ENCODE measurements around the gene MEPE.
"Not testable (repeated sequence)": the region's sequence is repeated elsewhere in the genome, so short reads cannot be mapped to it uniquely, and the experiment has no call there.

Gene MEPE

GRCh38 chr4:87884976-87885549, 52.3 kb downstream of the MEPE start:
- DNase-seq = no peak

GRCh38 chr4:87886083-87886482, 53.3 kb downstream of the MEPE start:
- DNase-seq = no peak

- DNase-seq = not testable (repeated sequence)
Observed at GRCh38 chr4:87890753-87891152, 58.0 kb downstream of the MEPE start.

- DNase-seq = peak in 3 of 14 donors; percentile 13 to 49 (median 14)
Observed at GRCh38 chr4:87895964-87896621, 63.3 kb downstream of the MEPE start.

Data from C1 segment of cervical spinal cord (tissue), 14 donors.